ENCODE data around the gene PTPN14. TPM values are rescaled to one million over a fixed set of nuclear protein-coding genes. Genes with fewer than 3 reads are reported as not detected.

The PTPN14 gene
- total and polyA plus RNA-seq, 2 of the 8 experiments (the other 6 are each of a cell fraction or from before 2014, with no cell fraction given), result 14.4 to 93.6 TPM

DNA sequence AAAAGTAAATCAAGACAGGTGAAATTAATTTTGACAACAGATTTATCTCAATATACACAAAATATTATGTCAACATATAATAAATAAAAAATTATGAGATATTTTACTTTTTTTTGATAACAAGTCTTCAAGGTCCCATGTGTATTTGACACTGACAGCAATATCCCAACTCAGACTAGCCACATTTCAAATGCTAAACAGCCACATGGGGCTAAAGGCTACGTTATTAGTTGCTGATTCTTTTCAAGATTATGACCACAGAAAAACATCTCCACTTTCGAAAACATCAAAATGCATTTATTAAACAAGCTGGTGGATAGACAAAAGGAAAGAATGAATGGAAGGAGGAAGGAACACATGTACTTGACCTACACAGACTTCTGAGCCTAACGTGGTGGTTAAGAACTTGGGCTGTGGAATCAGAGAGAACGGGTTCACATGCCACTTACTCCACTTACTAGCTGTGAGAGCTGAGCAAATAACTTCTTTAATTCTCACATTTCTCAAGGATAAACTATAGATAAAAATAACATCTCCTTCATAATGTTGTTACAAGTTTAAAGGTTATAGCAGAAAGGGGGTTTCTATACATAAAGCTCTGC lies 13.4 kb downstream of the PTPN14 start:
- H4K5ac ChIP-seq (ENCODE audit: insufficient read length, low read depth, low read length), result no peak overlapping the region
- no peak overlapping the region for H3K27ac ChIP-seq (ENCODE audit: low read depth, low read length)
- H3K18ac ChIP-seq (ENCODE audit: extremely low read depth, low read length), result no peak overlapping the region
- H2BK5ac ChIP-seq (ENCODE audit: low read depth, low read length), result no peak overlapping the region
- no peak overlapping the region for H2AK5ac ChIP-seq (ENCODE audit: low read depth, low read length)
- no peak overlapping the region for H4K91ac ChIP-seq (replicated peaks; ENCODE audit: insufficient read length, low read length)
- no peaks in the 10 kb centered on the region for H3K9me3 ChIP-seq (ENCODE audit: insufficient read depth in 2 of 2, low read depth in 1 of 2, low read length in 1 of 2)
- H3K4me1 ChIP-seq (replicated peaks in 1 of 4; ENCODE audit: control insufficient read depth in 3 of 4, insufficient read depth in 4 of 4, low read length in 3 of 4), result peaks cover 0 to 4% (median under 1%) of the 10 kb centered on the region in 4 experiments; a peak in 3 of 7 replicates
- H3K9ac ChIP-seq (replicated peaks in 1 of 4; ENCODE audit: extremely low read depth in 1 of 4, low read depth in 3 of 4, low read length in 3 of 4), result no peak overlapping the region
- H2BK20ac ChIP-seq (ENCODE audit: low read length), result no peak overlapping the region
- H2BK12ac ChIP-seq (ENCODE audit: low read depth, low read length), result no peak overlapping the region
- no peak overlapping the region for H3K14ac ChIP-seq (ENCODE audit: insufficient read length)
- no peak overlapping the region for H2BK120ac ChIP-seq (replicated peaks; ENCODE audit: low read depth, low read length)
- H2AFZ ChIP-seq (ENCODE audit: low read length), result no peak overlapping the region
- ChIA-PET POLR2A (ENCODE audit: partially characterized antibody) (interaction anchor here (2.3 to 8.9 kb wide), 2 partner anchors 11 to 14 kb away, joined by 7 to 99 read pairs; partner anchors contain the start of gene PTPN14), CTCF (ENCODE audit: partially characterized antibody) (interaction anchor here (0.9 to 4.7 kb wide), 10 partner anchors 8 to 149 kb away, joined by 3 to 26 read pairs (median 4); partner anchors contain the start of gene PTPN14)
- no peak overlapping the region for H3K56ac ChIP-seq (replicated peaks; ENCODE audit: insufficient read length, low read depth, low read length)
- no peak overlapping the region for H4K8ac ChIP-seq (ENCODE audit: extremely low read depth, insufficient read depth, low read length)
- H3K27me3 ChIP-seq (replicated peaks in 1 of 4; ENCODE audit: control insufficient read depth in 3 of 4, extremely low read depth in 1 of 4, insufficient read depth in 3 of 4, low read length in 3 of 4), result no peaks in the 10 kb centered on the region
- H3K23me2 ChIP-seq (ENCODE audit: low read depth, low read length), result no peaks in the 10 kb centered on the region
- DNase-seq (ENCODE audit: low read depth in 1 of 2, low spot score in 2 of 2) (no peak), FAIRE-seq (no peak)
- peaks cover 6% of the 10 kb centered on the region for H3K79me1 ChIP-seq (ENCODE audit: low read depth, low read length)
- H3K36me3 ChIP-seq (ENCODE audit: control insufficient read depth in 2 of 4, insufficient read depth in 4 of 4, low read length in 3 of 4), result 0 out of 8 replicates have a peak, but pooled peaks cover 0 to 2% (median 0%) of the 10 kb centered on the region in 4 experiments
- H2BK15ac ChIP-seq (ENCODE audit: low read length), result no peak overlapping the region
- TF ChIP-seq JUND (IDR thresholded peaks at IDR 0.05; ENCODE audit: low read length) (no peak), NANOG (IDR thresholded peaks at IDR 0.05; ENCODE audit: insufficient read depth, low read depth, low read length, poor library complexity, severe bottlenecking) (no peak), ASH2L (IDR thresholded peaks at IDR 0.05; ENCODE audit: low read length) (no peak), PHF8 (conservative IDR thresholded peaks at IDR 0.05; ENCODE audit: low read depth, low read length) (no peak), POLR2A (IDR thresholded peaks at IDR 0.05; ENCODE audit: control extremely low read depth in 1 of 2, low read depth in 2 of 2, low read length in 2 of 2) (no peak), TAF1 (IDR thresholded peaks at IDR 0.05; ENCODE audit: low read depth, low read length) (no peak), CBX5 (IDR thresholded peaks at IDR 0.05; ENCODE audit: low read depth, low read length) (no peak), SAP30 (IDR thresholded peaks at IDR 0.05; ENCODE audit: insufficient read depth, insufficient replicate concordance, low read length) (no peak), FOSL1 (IDR thresholded peaks at IDR 0.05; ENCODE audit: insufficient read depth, low read depth, low read length) (no peak), BACH1 (IDR thresholded peaks at IDR 0.05; ENCODE audit: low read length) (no peak), GABPA (IDR thresholded peaks at IDR 0.05; ENCODE audit: borderline replicate concordance, insufficient read depth, low read length) (no peak), CHD1 (IDR thresholded peaks at IDR 0.05; ENCODE audit: low read depth, low read length) (no peak), KDM5A (IDR thresholded peaks at IDR 0.05; ENCODE audit: low read length) (no peak)
- peaks cover 6 to 10% of the 10 kb centered on the region in 2 experiments for H4K20me1 ChIP-seq (replicated peaks in 1 of 2; ENCODE audit: control insufficient read depth in 1 of 2, insufficient read depth in 2 of 2, low read length in 2 of 2)
- no peak overlapping the region for H3K4me2 ChIP-seq (ENCODE audit: insufficient read depth in 1 of 2, low read depth in 2 of 2, low read length in 2 of 2)
- WGBS, 2 experiments (ENCODE audit: extremely low coverage in 1 of 2, insufficient coverage in 1 of 2, insufficient read length in 1 of 2, insufficient replicate concordance in 2 of 2, low coverage in 1 of 2, low lambda C conversion rate in 2 of 2, missing lambda C conversion rate in 1 of 2), result 66% methylated on average over 4 of the region's 4 CpGs; no CpG with 5 or more reads in 1 of the 2 experiments
- H3K4me3 ChIP-seq (ENCODE audit: extremely low read depth in 1 of 4, insufficient read depth in 2 of 4, low read depth in 3 of 4, low read length in 4 of 4), result no peak overlapping the region
- H3K4ac ChIP-seq (replicated peaks; ENCODE audit: insufficient read length, low read depth, low read length), result no peak overlapping the region
- H3K23ac ChIP-seq (ENCODE audit: insufficient read length), result no peak overlapping the region
- H3K79me2 ChIP-seq (ENCODE audit: control insufficient read depth in 1 of 2, insufficient read depth in 2 of 2, low read length in 2 of 2), result peaks cover 4 to 88% of the 10 kb centered on the region in 2 experiments
